KBM-7 (cell line): Measurements from ENCODE around the gene HDAC9.

Experiments used
- DNase-seq: peaks from one replicate; pipeline ENCODE4 v3.0.0-alpha.2; 2015
- in situ Hi-C: fragments of 300-500 bp; cut with MboI; formaldehyde crosslinking; loops from 2 replicates; pipeline ENCODE4 v1.14.3; 2020; ENCODE audit warnings: low sequenced_read_pairs, low pct_unique_long_range_greater_than_20kb, mixed read lengths

Gene HDAC9

GRCh38 chr7:18753972-18754610 lies 258.5 kb downstream of the HDAC9 start:
- DNase-seq, result no peak
- in situ Hi-C loops, result no loop called here

GRCh38 chr7:18754766-18755165 lies 259.2 kb downstream of the HDAC9 start:
- in situ Hi-C loops, result no loop called here
- no peak for DNase-seq

- in situ Hi-C loops, result no loop called here
- no peak for DNase-seq
Observed at GRCh38 chr7:18755793-18756192, 260.2 kb downstream of the HDAC9 start.

GRCh38 chr7:18756378-18757050 lies 261.0 kb downstream of the HDAC9 start:
- in situ Hi-C loops, result no loop called here
- no peak for DNase-seq

- DNase-seq, result no peak
- in situ Hi-C loops, result no loop called here
Observed at GRCh38 chr7:18760046-18760445, 264.5 kb downstream of the HDAC9 start.

GRCh38 chr7:18760631-18761445 lies 265.3 kb downstream of the HDAC9 start:
- no peak for DNase-seq

GRCh38 chr7:18762189-18762588 lies 266.6 kb downstream of the HDAC9 start:
- DNase-seq, result no peak
- in situ Hi-C loops, result no loop called here

More at GRCh38 chr7:18760631-18761445, 265.3 kb downstream of the HDAC9 start:
- in situ Hi-C loops, result no loop called here

GRCh38 chr7:18768256-18768655 lies 272.7 kb downstream of the HDAC9 start:
- no peak for DNase-seq
- in situ Hi-C loops, result no loop called here

GRCh38 chr7:18770154-18770811 lies 274.7 kb downstream of the HDAC9 start:
- DNase-seq, result no peak
- in situ Hi-C loops, result no loop called here

GRCh38 chr7:18770822-18771221 lies 275.3 kb downstream of the HDAC9 start:
- no peak for DNase-seq
- in situ Hi-C loops, result no loop called here

- in situ Hi-C loops, result no loop called here
- DNase-seq, result no peak
Observed at GRCh38 chr7:18771834-18772566, 276.5 kb downstream of the HDAC9 start.

- DNase-seq, result no peak
- in situ Hi-C loops, result no loop called here
Observed at GRCh38 chr7:18772567-18772965, 277.0 kb downstream of the HDAC9 start.

- in situ Hi-C loops, result no loop called here
- no peak for DNase-seq
Observed at GRCh38 chr7:18777314-18777713, 281.8 kb downstream of the HDAC9 start.

- no peak for DNase-seq
- in situ Hi-C loops, result no loop called here
Observed at GRCh38 chr7:18778594-18778993, 283.0 kb downstream of the HDAC9 start.

- in situ Hi-C loops, result no loop called here
- DNase-seq, result no peak
Observed at GRCh38 chr7:18780266-18780665, 284.7 kb downstream of the HDAC9 start.

GRCh38 chr7:18780938-18781337 lies 285.4 kb downstream of the HDAC9 start:
- DNase-seq, result no peak
- in situ Hi-C loops, result no loop called here

GRCh38 chr7:18786196-18786727 lies 290.7 kb downstream of the HDAC9 start:
- in situ Hi-C loops, result no loop called here
- DNase-seq, result no peak

GRCh38 chr7:18786796-18787195 lies 291.2 kb downstream of the HDAC9 start:
- DNase-seq, result no peak
- in situ Hi-C loops, result no loop called here

GRCh38 chr7:18788026-18788425 lies 292.5 kb downstream of the HDAC9 start:
- DNase-seq, result no peak
- in situ Hi-C loops, result no loop called here
